Fibroblast of villous mesenchyme (primary cell): Measurements from ENCODE around the gene SORCS3. TPM values are rescaled to one million over a fixed set of nuclear protein-coding genes. Genes with fewer than 3 reads are reported as not detected.

Experiments used
- DNase-seq: peaks from one replicate; pipeline ENCODE4 v3.0.0-alpha.2; 2010; ENCODE audit warnings: low read depth
- H3K4me3 ChIP-seq: 2 replicates; pipeline ENCODE4 v1.5.1; 2011; ENCODE audit warnings: low read depth, mild to moderate bottlenecking, low read length
- CTCF ChIP-seq: IDR thresholded peaks from 2 replicates; pipeline ENCODE4 v1.5.1; 2012; ENCODE audit warnings: low read depth, mild to moderate bottlenecking, low read length; ENCODE audit not compliant: insufficient read depth
- total RNA-seq: library from RNA; depleted of rRNA; stranded (reverse); fragments of >200 nt; gene quantifications from 2 replicates; pipeline ENCODE4 v1.2.3, GENCODE V29; 2012

The SORCS3 gene
- total RNA-seq, 1 donor = not detected

GRCh38 chr10:104767282-104767681 lies 126.2 kb downstream of the SORCS3 start:
- DNase-seq = no peak
- no peak for TF ChIP-seq CTCF
- H3K4me3 ChIP-seq = no peak overlapping the region

GRCh38 chr10:104767745-104768144 lies 126.7 kb downstream of the SORCS3 start:
- no peak for DNase-seq
- TF ChIP-seq CTCF = no peak
- no peak overlapping the region for H3K4me3 ChIP-seq

GRCh38 chr10:104773105-104773504 lies 132.0 kb downstream of the SORCS3 start:
- DNase-seq = no peak
- TF ChIP-seq CTCF = no peak
- no peak overlapping the region for H3K4me3 ChIP-seq

GRCh38 chr10:104774234-104774633 lies 133.1 kb downstream of the SORCS3 start:
- no peak for DNase-seq

GRCh38 chr10:104777086-104777799 lies 136.2 kb downstream of the SORCS3 start:
- DNase-seq = no peak
- H3K4me3 ChIP-seq = no peak overlapping the region
- no peak for TF ChIP-seq CTCF

More at GRCh38 chr10:104774234-104774633, 133.1 kb downstream of the SORCS3 start:
- H3K4me3 ChIP-seq = no peak overlapping the region
- no peak for TF ChIP-seq CTCF

GRCh38 chr10:104778371-104778770 lies 137.3 kb downstream of the SORCS3 start:
- no peak for TF ChIP-seq CTCF
- no peak overlapping the region for H3K4me3 ChIP-seq
- no peak for DNase-seq

- H3K4me3 ChIP-seq = no peak overlapping the region
- TF ChIP-seq CTCF = no peak
- no peak for DNase-seq
Observed at GRCh38 chr10:104779701-104780100, 138.6 kb downstream of the SORCS3 start.
